HG03025 (cell line): ENCODE data around the gene PAQR3.

Source experiments
- ATAC-seq: cut with Tn5 transposase; IDR thresholded peaks from one replicate; pipeline ENCODE4 v1.9.1; 2021; ENCODE audit warnings: mild to moderate bottlenecking, moderate library complexity; ENCODE audit not compliant: unreplicated experiment, low FRiP score

Gene PAQR3

GRCh38 chr4:78864405-78865024 lies 74.7 kb downstream of the PAQR3 start:
- ATAC-seq, result no peak

- ATAC-seq, result no peak
Measured at GRCh38 chr4:78863991-78864390, 75.2 kb downstream of the PAQR3 start.

GRCh38 chr4:78863254-78863869 lies 75.9 kb downstream of the PAQR3 start:
- ATAC-seq, result no peak

GRCh38 chr4:78862314-78862737 lies 76.9 kb downstream of the PAQR3 start:
- ATAC-seq, result no peak
